Stimulated activated CD4-positive, alpha-beta T cell treated with anti-CD3 and anti-CD28 coated beads, Interleukin-4, amount 100 ng/mL, for 1 hour (primary cell): ENCODE measurements around the gene KCNH1.

ENCODE experiments used
- DNase-seq: peaks from one replicate; pipeline ENCODE4 v3.0.0-alpha.2; 2020

Gene KCNH1, protein sequence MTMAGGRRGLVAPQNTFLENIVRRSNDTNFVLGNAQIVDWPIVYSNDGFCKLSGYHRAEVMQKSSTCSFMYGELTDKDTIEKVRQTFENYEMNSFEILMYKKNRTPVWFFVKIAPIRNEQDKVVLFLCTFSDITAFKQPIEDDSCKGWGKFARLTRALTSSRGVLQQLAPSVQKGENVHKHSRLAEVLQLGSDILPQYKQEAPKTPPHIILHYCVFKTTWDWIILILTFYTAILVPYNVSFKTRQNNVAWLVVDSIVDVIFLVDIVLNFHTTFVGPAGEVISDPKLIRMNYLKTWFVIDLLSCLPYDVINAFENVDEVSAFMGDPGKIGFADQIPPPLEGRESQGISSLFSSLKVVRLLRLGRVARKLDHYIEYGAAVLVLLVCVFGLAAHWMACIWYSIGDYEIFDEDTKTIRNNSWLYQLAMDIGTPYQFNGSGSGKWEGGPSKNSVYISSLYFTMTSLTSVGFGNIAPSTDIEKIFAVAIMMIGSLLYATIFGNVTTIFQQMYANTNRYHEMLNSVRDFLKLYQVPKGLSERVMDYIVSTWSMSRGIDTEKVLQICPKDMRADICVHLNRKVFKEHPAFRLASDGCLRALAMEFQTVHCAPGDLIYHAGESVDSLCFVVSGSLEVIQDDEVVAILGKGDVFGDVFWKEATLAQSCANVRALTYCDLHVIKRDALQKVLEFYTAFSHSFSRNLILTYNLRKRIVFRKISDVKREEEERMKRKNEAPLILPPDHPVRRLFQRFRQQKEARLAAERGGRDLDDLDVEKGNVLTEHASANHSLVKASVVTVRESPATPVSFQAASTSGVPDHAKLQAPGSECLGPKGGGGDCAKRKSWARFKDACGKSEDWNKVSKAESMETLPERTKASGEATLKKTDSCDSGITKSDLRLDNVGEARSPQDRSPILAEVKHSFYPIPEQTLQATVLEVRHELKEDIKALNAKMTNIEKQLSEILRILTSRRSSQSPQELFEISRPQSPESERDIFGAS

DNA sequence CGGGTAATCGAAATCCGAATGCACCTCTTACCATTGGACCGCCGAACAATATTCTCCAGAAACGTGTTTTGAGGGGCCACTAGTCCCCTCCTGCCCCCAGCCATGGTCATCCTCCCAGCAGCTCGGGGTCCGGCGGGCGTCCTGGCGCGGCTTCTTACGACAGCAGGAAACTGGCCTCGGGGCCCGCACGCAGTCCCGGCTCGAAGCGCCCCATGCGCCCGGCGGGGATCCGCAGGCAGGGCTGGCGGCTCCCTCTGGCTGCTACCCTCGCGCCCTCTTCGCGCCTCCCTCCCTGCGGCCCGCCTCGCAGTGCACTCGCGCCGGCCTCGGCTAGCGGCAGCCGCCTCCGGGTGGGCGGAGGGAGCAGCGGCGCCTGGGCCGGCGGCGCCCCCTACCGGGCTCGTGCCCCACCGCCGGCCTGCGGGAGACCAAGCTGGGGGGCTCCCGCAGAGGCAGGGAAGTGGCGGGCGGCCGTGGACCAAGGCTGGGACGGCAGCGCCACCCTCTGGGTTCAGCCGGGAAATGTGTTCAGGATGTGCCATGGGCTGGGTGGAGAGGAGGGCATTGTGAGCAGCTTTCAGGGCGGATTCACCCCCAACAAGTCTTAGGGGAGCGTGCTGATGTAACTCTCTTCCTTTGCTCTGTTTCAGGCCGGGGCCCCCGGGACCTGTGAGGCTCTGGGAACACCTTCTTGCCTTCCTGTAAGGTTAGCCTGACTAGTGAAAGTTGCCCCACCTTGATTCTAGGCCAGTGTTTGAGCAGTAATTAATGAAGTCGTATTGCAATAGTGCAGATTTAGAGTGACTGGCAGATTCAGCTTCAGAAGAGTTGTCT, at the start of gene KCNH1:
TSS of gene KCNH1 (minus strand) at position 313 of the 834 bp plus-strand sequence. CDS start at position 110, 203 bp downstream.
- DNase-seq = peak; percentile 77

DNA sequence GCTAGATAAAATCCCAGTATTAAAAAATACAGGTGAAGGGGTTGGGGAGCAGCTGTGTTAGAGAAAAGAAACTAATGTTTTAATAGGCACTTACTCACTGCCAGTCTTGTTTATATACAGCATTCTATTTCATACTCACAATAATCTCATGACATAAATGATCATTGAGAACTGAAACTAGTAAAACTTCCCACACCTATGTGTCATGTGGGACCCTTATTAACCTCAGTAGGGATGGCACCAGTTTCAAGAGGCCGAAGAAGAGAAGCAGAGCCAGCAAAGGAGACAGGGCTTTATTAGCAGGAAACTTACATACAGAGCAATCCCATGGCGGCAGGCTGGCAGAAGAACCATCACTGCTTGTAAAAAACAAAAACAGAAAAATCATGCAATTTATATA, 48.8 kb upstream of the KCNH1 start:
- DNase-seq = no peak

DNA sequence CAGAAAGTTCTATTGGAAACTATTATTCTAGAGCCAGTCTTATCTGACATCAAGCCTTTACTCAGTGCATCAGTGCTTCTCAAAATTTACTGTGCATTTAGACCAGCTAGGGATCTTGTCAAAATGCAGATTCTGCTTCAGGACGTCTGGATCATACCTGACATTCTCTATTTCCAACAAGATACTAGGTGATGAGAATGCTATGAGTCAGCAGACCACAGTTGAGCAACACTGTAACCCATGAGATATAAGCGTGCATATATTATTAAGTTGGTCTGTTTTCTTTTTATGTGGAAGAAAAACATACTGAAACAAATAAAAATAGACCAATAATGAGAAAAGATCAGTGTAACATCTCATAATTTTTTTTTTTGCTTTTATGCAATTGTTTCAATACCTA, 40.4 kb upstream of the KCNH1 start:
- no peak for DNase-seq

DNA sequence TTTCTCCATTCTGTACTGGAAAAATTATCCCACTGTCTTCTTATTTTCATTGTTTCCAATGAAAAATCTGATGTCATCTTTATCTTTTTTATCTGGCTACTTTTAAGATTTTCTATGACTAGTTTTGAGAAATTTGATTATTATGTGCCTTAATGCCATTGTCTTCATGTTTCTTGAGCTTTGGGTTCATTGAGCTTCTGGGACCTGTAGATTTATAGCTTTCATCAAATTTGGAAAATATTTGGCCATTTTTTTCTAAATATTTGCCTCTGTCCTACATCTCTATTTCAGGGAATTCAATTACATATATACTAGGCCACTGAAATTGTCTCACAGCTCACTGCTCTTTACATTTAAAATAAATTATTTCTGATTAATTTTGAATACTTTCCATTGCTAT, 38.7 kb upstream of the KCNH1 start:
- DNase-seq = no peak

DNA sequence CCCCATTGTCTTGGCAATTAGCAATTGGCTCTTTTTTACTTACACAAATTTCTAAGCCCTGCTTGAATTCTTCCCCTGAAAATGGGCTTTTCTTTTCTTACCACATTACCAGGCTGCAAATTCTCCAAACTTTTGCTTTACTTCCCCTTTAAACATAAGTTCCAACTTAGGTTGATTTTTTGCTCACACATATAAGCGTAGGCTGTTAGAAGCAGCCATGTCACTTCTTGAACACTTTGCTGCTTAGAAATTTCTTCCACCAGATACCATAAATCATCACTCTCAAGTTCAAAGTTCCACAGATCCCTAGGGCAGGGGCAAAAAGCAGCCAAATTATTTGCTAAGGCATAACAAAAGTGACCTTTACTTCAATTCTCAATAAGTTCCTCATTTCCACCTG, 35.4 kb upstream of the KCNH1 start:
- DNase-seq = no peak

DNA sequence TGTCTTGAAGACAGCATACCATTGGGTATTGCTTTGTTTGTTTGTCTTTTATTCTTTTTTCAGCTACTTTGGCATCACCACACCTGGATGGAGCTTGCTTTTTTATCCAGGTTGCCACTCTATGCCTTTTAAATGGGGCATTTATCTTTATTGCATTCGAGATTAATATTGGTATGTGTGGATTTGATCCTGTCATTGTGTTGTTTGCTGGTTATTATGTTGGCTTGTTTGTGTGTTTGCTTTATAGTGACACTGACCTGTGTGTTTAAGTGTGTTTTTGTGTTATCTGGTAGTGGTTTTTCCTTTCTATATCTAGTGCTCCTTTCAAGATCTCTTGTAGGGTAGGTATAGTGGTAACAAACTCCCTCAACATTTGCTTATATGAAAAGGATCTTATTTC, 24.9 kb upstream of the KCNH1 start:
- DNase-seq = no peak

DNA sequence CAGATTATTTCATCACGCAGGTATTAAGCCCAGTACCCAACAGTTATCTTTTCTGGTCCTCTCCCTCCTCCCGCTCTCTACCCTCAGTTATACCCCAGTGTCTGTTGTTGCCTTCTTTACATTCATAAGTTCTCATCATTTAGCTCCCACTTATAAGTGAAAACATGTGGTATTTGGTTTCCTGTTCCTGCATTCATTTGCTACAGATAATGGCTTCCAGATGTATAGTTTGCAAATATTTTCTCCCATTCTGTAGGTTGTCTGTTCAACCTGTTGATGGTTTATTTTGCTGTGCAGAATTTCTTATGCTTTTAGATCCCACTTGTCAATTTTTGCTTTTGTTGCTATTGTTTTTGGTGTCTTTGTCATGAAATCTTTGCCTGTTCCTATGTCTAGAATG, 21.1 kb upstream of the KCNH1 start:
- no peak for DNase-seq

DNA sequence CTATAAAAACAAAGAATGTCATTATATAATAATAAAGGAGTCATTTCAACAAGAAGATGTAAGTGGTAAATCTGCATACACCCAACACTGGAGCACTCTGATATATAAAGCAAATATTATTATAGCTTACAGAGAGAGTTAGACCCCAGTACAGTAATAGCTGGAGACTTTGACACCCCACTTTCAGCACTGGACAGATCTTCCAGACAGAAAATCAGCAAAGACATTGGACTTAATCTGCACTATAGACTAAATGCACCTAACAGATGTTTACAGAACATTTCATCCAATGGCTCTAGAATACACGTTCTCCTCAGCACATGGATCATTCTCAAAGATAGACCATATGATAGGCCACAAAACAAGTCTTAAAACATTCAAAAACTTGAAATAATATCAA, 20.0 kb upstream of the KCNH1 start:
- no peak for DNase-seq

DNA sequence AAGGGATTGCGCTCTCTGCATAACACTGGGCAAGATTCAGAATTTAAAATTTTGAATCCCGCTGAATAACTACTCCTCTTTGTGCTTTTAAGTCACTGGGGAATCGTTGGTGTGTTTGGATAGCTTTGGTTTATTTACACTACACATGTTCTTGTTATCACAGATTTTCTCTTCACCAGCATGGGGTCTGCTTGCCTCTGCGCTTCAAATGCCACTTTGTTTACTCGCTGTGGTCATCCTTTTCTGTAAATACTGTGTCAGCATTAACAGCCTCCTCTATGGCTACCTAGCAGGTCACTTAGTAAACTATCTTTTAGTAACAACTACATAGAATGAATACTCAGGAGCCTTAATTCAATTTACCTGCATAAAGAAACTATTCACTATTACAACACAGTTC, 14.4 kb upstream of the KCNH1 start:
- DNase-seq = no peak

DNA sequence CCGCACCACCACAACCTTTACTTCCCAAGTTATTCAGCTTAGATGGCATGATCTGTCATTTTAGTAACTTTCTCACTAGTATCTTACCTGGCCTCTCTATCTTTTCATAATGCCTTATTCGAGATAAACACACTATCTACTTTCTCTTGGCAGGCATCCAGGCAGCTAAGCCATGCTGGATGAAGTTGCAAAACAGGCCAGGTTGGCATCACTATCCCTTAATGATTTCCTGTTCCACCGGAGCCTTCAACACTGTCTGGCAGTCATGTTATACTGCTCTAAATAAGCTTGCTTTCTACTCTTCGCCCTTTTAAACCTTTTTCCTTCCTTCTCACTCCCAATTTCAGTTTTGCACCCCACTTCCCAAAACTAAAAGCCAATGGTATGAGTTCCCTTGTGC, 12.0 kb upstream of the KCNH1 start:
- no peak for DNase-seq

DNA sequence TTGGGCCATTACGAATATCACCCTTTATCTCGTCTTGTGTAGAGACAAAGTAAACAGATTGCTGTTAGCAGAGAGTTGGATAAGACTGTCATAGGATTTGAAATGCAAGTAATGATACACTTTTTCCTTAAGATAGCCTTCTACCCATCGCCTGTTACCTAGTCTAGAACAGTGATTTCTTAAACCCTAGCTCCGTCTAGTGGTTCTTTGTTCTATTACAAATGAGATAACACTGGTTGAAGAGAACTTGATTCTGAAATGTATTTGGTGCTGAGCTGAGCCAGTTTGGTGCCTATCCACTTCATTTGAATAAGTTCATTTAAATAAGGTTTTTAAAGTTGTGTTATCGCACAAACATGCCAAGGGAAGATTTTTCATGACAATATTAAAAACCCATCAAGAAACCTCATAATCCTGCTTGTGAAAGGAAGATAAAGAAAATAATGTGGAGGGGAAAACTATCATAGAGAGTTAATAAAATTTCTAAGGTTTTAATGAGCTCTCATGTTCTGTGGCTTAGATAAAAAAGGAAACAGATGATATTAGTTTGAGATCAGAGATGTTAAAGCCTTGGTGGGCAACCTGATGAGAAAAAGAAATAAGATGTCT, 1.5 kb upstream of the KCNH1 start:
- no peak for DNase-seq

DNA sequence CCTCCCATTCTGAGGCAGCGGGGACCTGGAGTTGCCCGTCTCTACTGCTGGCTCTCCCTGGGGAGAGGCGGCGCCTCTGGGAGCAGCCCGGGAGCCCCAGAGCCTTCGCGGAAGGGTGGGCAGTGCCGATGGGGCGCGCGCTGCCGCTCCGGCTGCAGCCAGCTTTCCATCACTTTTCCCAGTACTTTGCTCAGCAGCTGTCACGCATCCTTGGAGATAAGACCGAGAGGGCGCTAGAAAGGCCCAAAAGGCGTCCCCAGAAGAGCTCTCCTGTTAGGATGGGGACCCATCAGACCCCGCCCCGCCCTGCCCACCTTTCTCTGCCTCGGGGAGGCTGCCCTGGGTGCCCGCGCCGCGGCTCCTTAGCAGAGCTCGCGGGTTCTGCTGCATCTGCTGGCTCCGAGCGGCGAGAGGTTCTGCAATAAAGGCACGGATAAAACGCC, 534 bp downstream of the KCNH1 start:
- DNase-seq = peak; percentile 18

DNA sequence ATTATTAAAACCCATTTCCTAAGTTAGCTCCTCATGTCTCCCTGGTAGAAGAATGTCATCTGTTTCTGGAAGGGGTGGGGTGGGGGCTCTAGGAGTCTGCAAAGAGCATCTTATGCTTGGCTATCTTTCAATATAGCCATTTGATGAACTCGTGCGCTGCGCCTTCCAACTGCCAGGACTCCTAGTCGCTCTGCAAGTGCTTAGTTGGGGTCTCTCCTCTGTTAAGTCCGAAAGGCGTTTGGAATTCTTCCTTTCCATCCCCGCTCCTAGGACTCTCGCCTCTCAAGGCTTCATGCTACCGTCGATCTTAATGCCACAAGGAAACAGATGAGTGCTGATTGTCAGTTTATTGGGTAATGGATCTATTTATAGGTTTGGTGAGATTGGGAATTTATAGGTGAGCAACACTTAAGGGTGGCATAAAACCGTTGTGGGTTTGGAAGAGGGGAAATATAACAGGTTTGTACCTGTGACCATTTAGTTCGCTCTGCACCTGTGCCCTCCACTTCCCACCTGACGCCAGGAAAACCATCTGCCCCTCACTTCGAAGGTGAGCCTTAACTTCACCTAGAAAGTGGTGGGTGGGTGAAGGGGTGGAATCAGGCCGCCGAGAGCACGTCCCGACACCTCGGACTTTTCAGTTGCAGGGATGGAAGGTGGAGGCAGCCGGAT, 1.1 kb downstream of the KCNH1 start:
- DNase-seq = no peak

DNA sequence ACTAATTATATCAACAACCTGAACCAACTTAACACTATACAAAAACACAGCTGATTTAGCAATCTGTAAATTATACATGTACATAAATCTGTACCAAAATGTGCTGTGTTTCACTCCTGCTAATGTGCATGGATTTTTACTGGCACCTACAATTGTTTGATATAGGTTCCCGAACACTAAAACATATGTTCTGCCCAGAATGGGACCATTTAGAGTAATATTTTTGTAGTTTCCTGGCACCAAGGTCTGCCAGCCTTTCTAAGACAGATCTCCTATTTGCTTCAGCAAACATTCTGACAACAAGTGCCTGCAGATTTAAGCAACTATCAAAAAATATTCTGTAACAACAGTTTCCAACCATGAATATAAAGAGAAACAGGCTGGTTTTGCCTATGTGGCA, 4.2 kb downstream of the KCNH1 start:
- no peak for DNase-seq

DNA sequence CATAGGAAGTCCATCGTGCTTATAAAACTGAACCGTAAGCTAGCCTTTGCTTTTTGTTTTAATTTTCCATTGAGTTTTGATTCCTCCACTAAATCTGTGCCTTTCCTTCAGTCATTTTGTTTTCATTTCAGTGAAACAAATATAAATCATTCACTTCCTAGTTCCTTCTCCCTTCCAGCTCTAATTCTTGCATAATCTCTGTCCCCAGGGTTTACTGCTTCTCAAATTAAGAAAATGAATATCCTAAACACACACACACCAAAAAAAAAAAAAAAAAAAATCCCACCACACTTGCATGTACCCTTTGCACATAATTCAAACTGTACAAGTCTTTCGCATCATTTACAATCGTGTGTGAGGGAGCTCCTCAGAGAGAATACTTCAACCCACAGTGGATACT, 6.8 kb downstream of the KCNH1 start:
- no peak for DNase-seq

DNA sequence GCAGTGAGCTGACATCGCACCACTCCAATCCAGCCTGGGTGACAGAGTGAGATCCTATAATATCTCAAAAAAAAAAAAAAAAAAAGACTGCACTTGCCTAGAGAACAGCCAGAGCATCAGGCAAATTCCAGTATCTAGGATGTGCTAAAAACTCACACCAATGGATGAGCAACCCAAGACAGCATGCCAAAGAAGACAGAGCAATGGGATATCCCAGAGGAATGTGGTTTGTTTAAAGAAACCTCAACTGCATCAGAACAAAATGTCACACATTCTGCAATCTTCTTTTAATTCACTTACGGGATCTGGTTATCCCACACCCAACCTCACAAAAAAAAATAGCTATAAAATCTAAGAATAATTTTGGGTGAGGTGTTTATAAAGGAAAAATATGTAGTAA, 7.3 kb downstream of the KCNH1 start:
- DNase-seq = no peak

DNA sequence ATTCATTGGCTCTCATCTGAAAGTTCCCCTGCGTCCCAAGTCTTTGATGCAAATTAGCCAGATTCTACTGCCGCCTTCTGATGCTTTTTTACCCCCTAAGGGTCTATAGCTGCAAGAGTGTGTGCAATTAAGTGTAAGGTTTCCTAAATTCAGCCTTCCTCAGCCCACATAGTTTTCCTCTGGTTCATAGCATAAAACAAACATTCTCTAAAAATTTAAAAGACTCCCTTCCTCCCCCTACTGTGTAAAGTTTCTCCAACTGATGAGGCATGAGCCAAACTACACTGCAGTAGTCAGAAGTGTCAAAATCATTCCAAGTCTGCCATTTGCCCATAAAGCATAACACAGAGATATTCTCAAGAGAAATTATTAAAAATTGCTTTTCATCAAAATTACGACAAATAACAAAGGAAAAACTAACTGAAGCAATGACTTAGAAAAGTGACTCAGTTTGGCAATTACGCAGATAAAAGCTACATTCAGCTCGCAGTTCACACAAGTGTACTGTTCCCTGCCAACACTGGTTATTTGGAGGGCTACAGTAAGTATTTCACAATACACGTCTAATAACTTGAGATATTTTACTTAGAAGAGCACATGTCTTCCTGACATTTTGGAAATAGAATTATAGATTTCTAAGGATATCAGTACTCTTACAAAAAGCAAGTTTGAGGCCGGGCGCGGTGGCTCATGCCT, 15.4 kb downstream of the KCNH1 start:
- no peak for DNase-seq

DNA sequence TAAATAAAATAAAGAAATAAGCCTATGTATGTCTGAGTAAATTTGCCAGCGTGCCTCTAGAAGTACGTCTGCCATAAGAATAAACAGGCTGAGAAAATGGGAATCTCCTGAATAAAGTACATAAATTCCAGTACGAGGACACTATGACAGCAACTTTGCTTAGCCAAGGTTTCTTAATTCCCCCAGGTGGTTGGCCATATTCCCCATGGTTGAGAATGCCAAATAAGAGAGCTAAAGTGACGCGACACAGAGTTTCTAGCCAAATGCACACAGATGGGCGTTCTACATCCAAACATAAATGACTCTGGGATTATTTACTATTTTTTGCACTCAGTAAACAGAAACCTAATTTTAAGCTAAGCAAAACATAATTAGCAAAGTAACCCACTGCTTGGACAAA, 19.5 kb downstream of the KCNH1 start:
- no peak for DNase-seq

DNA sequence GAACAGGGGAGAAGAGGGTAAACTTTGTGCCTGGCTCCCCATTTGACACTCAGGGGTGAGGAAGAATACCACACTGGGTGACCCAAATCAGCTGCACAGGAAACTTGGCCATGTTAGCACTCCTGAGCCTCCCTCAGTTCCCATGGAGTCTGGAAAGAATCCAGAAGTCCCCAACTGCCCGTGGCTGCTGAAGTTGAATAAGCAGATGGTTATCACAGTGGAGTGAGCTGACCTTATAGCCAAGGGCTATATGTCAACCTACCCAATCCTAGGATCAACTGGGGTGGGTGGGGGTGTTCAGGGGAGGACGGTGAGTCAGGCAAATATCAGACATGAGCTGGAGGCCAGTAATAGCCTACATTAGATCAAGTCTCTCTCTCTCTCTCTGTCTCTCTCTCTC, 20.4 kb downstream of the KCNH1 start:
- DNase-seq = no peak

DNA sequence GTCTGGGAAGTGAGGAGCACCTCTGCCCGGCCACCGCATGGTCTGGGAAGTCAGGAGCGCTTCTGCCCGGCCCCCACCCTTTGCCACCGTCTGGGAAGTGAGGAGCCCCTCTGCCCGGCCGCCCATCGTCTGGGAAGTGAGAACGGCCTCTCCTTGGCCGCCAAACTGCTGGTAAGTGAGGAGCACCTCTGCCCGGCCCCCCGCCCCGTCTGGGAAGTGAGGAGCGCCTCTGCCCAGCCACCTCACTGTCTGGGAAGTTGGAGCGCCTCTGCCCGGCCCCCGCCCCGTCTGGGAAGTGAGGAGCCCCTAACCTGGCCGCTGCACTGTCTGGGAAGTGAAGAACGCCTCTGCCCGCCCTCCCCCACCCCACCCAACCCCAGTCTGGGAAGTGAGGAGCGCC, 22.6 kb downstream of the KCNH1 start:
- DNase-seq = no peak

DNA sequence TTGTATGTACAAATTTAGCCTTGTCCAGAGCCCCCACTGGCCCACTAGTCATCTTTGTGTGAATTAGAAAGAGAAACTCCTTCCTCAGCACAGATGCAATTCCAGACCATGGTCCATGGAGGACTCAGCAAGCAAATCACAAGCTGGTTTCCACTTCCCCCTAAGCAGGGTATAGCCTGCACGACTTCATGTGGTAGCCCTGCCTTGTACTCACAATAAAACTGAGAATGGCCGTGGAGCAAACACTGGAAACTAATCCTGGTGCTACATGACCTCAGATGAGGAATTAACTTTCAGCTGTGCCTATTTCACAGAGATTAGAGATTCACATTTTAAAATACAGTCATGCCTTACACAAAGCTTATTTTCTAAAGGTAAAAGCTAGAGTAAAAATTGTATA, 32.5 kb downstream of the KCNH1 start:
- no peak for DNase-seq
